GM18873 (cell line): ENCODE data around the gene C6orf58.
"Not testable (repeated sequence)": the region's sequence is repeated elsewhere in the genome, so short reads cannot be mapped to it uniquely, and the experiment has no call there.

ENCODE experiments used
- ATAC-seq: cut with Tn5 transposase; IDR thresholded peaks from one replicate; pipeline ENCODE4 v1.9.1; 2021; ENCODE audit warnings: mild to moderate bottlenecking, moderate library complexity, moderate number of reproducible peaks; ENCODE audit not compliant: unreplicated experiment, low FRiP score

Gene C6orf58

GRCh38 chr6:127589135-127589534 is 12.2 kb downstream of the C6orf58 start:
- no peak for ATAC-seq

- ATAC-seq = no peak
Observed at GRCh38 chr6:127590344-127590743, 13.4 kb downstream of the C6orf58 start.

DNA sequence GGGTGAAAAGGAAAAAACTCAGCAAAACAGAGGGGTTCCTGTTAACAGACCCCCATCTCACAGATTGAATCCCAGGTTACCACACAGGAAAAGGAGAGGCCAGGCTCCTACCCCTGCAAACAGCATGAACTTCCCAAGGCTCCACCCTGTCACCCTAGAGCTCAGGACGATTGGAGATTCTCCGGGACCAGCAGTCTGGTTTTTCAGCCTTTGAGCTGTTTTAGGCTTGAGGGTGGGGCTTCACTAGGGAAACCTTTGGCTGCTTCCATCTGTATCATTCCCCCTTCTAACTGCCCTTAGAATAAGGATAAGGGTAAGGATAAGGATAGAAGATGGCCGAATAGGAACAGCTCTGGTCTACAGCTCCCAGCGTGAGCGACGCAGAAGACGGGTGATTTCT is 16.0 kb downstream of the C6orf58 start:
- no peak for ATAC-seq

- not testable (repeated sequence) for ATAC-seq
Observed at GRCh38 chr6:127593456-127593855, 16.5 kb downstream of the C6orf58 start.

DNA sequence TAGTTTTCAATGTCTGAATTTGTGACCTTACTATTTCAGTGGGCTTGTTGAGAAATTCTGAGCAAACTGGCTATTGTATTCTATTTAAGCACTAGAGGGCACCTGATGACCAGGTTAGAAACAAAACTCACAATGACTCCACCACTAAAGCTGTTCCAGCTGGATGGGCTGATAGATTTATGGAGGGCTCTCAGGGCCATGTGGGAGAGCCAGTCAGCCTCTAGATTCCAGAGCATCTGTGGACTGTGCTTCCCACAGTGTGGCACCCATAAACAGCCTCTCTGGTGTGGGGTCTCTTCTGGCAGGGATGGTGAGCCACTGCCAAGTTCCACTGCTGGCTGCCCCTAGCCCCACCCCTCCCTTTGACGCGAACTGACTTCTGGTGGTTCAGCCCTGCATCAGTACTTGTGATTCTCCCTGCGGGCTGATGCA is 29.2 kb downstream of the C6orf58 start:
- no peak for ATAC-seq

GRCh38 chr6:127608554-127609270 is 31.7 kb downstream of the C6orf58 start:
- ATAC-seq = no peak

DNA sequence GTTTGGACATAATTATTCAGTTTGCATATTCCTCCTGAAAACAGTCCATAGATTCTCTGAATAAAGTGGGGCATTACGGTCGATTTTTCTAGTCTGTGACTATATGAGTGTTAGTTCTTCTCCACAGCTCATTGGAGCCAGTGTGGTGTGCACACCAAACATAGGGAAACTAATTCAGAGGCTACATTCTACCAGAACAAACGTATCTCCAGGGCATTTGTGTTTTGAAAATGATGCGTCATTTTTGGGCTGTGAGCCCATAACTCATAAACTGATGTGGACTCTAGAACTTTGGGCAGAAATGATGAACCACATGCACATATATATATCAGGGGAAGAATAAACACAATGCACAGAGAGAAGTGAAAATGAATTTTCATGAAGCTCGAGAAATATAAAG is 41.8 kb downstream of the C6orf58 start:
- ATAC-seq = no peak

DNA sequence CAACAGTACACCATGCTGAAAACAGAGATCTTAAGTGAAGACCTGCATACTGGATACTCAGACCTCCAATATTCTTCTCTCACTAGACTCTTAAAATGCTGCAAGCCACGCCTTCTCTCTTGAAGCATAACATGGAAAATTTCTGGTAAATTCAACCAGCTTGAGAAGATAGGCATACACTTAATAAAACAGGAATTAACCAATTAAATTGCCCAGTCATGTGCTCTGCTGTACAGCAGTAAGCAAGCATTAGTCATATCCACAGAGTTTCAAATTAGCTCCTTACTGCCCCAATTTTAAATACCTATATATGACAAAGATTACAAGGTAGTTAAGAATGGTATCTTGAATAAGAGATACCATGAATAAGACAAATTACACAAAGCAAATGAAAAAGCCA is 53.8 kb downstream of the C6orf58 start:
- ATAC-seq = no peak

GRCh38 chr6:127634178-127634577 is 57.2 kb downstream of the C6orf58 start:
- no peak for ATAC-seq

- ATAC-seq = no peak
Observed at GRCh38 chr6:127635091-127635490, 58.1 kb downstream of the C6orf58 start.

DNA sequence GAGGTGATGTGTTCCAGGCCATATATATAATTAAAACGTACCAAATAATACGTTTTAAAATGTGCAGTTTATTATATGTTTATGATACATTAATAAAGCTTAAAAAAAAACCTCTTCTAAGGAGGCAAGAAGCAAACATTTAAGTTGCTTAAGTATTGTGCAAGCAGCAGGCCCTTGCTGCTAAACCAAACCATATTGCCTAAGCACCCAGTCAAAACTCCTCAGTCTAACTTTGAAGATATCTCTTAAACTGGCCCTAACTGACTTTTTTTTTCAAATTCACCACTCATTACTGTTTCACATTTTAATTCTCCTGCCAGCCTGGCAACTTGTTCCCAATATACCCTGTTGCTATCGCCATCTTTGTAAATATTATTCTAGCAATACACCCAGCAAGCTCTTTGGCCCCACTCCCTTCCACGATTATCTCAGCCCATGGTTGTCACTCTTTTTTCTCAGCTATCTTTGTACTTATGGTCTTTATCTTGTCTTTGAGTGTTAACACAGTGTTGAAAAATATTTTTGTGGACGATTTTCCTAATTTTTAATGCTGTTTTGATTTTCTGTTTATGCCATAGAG is 60.9 kb downstream of the C6orf58 start:
- ATAC-seq = no peak
